Esophagus muscularis mucosa (tissue), 4 donors: ENCODE results near the gene GASK1B. TPM values are rescaled to one million over a fixed set of nuclear protein-coding genes. Genes with fewer than 3 reads are reported as not detected.

Source experiments
- DNase-seq: peaks from one replicate; pipeline ENCODE4 v3.0.0-alpha.2; 2017; ENCODE audit errors: extremely low spot score
- H3K27ac ChIP-seq, 4 donors: fragments of 200-600 bp; sonication (generic); replicated peaks in 1 of 4; 1 replicate in 3 of 4; 2 replicates in 1 of 4; pipeline ENCODE4 v1.5.1; 2016 to 2019; ENCODE audit warnings: mild to moderate bottlenecking in 1 of 4
- H3K27me3 ChIP-seq, 4 donors: fragments of 200-600 bp; sonication (generic); one replicate each; pipeline versions ENCODE4 v1.5.1 to v1.6.0; 2016 to 2019
- H3K36me3 ChIP-seq, 4 donors: fragments of 200-600 bp; sonication (generic); one replicate each; pipeline ENCODE4 v1.5.1; 2016 to 2019
- H3K4me1 ChIP-seq, 4 donors: fragments of 200-600 bp; sonication (generic); one replicate each; pipeline ENCODE4 v1.5.1; 2016 to 2019
- H3K4me3 ChIP-seq, 4 donors: fragments of 200-600 bp; sonication (generic); 1 replicate in 2 of 4; 2 replicates in 2 of 4; pipeline ENCODE4 v1.5.1; 2016 to 2019; ENCODE audit warnings: mild to moderate bottlenecking in 4 of 4, moderate library complexity in 1 of 4
- H3K9me3 ChIP-seq, 4 donors: fragments of 200-600 bp; sonication (generic); 1 replicate in 3 of 4; 2 replicates in 1 of 4; pipeline ENCODE4 v1.5.1; 2016 to 2019
- EP300 ChIP-seq: sonication (generic); formaldehyde crosslinking; IDR thresholded peaks from one replicate; pipeline ENCODE4 v1.6.1; 2017; ENCODE audit warnings: antibody characterized with exemption
- POLR2A ChIP-seq: fragments of 450-650 bp; IDR thresholded peaks from one replicate; pipeline ENCODE4 v1.6.1; 2017; ENCODE audit warnings: antibody characterized with exemption, moderate library complexity, mild to moderate bottlenecking, low read depth
- POLR2AphosphoS5 ChIP-seq, 2 donors: sonication (generic); formaldehyde crosslinking; IDR thresholded peaks; one replicate each; pipeline ENCODE4 v1.6.1; 2017; ENCODE audit warnings: antibody characterized with exemption in 2 of 2
- WGBS: methylation state at CpG from one replicate; pipeline ENCODE4 v1.1.5; 2018; 5-methylcytosine and 5-hydroxymethylcytosine counted together
- intact Hi-C: fragments of 100-400 bp; cut with DNase I; formaldehyde crosslinking; loops from one replicate; pipeline ENCODE4 v1.15.1; 2023
- total RNA-seq, 4 donors: library from RNA; depleted of rRNA; stranded (reverse); fragments of >200 nt; gene quantifications; one replicate each; pipeline versions ENCODE4 v1.1.0 to v1.2.1, GENCODE V29; 2016
- TF ChIP-seq, protein P1 (sequence below), 3 experiments: fragments of 200-600 bp in 2 of 3; fragments of 450-650 bp in 1 of 3; sonication (generic) in 2 of 3; IDR thresholded peaks; one replicate each; pipeline ENCODE4 v1.5.1; 2017 to 2019; ENCODE audit warnings: antibody characterized with exemption in 3 of 3, mild to moderate bottlenecking in 2 of 3, moderate library complexity in 1 of 3

Gene GASK1B
- total RNA-seq, 4 donors from 2014 or later, result 27.5 to 45.9 (median 32.4) TPM

DNA sequence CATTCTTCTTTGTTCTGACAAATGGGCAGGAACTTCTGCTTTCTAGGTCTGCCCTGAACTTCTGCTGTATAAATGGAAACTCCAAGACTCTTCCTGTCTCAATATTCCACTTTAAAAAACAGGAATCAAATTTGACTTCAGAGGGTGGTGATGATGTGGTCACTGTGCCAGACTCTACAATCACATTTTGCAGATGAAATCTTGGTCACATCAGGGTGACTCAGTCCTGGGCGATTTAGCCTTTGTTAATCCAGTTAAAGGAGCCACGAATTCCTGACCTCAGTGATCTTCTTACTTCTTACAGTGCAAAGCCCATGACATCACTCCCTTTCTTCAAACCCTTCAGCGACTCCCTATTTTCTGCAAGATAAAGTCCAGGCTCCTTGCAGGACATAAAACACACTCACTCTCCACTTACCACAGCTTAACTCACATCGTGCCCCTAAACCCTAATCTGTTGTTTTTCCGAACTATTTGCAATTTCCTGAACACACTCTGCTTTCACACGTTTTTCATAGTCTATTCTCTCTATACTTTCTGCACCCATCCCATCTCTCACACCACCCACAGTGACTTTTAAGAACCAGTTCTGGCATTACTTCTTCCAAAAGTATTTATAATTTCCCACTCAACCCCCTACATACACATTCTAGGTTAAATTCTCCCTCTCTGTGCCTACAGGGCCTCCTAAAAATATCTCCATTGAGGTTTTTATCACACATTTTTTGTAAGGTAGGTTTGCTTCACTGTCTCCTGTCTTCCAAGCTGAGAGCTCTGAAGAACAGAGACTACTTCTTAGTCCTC is 11.1 kb downstream of the GASK1B start:
- Histone ChIP-seq H3K9me3 (no peaks in the 10 kb centered on the region), H3K27ac (peak overlapping the region; percentile 40 to 55 (median 50)), H3K27me3 (no peaks in the 10 kb centered on the region), H3K4me3 (no peak overlapping the region), H3K36me3 (no peaks in the 10 kb centered on the region), H3K4me1 (peaks cover 32 to 78% (median 57%) of the 10 kb centered on the region in 4 donors)
- intact Hi-C loops, result no loop called here
- WGBS, result 35% methylated on average over 6 of the region's 6 CpGs
- DNase-seq, result no peak
- TF ChIP-seq EP300 (no peak), POLR2AphosphoS5 (IDR thresholded peaks at IDR 0.05) (peak in 1 of 2 donors; percentile 44)

DNA sequence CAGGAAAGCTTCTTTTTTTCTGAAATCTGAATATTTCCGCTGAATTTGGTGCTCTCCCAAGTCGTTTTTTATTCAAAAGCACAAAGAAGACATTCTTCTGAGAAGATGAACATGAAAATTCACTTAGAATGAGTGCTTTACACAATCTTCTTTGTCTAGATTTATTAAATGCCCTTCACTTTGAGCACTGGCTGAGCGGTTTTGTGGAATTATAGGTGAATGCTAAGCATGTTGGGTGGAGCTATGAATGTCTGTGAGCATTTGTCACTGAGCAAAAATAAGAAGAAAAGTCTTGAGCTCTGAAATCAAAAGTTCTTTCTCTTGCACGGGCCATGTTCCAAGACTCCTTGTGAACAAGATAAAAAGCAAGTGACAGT is 13.1 kb downstream of the GASK1B start:
- 67% methylated on average over 4 of the region's 4 CpGs for WGBS
- Histone ChIP-seq H3K4me1 (peaks cover 21 to 60% (median 49%) of the 10 kb centered on the region in 4 donors), H3K27me3 (no peaks in the 10 kb centered on the region), H3K36me3 (peaks cover 0 to 8% (median 0%) of the 10 kb centered on the region in 4 donors), H3K27ac (peak overlapping the region in 1 of 4 donors; percentile 14), H3K9me3 (no peaks in the 10 kb centered on the region), H3K4me3 (no peak overlapping the region)
- TF ChIP-seq POLR2A, result no peak
- DNase-seq, result no peak
- intact Hi-C loops, result no loop called here

DNA sequence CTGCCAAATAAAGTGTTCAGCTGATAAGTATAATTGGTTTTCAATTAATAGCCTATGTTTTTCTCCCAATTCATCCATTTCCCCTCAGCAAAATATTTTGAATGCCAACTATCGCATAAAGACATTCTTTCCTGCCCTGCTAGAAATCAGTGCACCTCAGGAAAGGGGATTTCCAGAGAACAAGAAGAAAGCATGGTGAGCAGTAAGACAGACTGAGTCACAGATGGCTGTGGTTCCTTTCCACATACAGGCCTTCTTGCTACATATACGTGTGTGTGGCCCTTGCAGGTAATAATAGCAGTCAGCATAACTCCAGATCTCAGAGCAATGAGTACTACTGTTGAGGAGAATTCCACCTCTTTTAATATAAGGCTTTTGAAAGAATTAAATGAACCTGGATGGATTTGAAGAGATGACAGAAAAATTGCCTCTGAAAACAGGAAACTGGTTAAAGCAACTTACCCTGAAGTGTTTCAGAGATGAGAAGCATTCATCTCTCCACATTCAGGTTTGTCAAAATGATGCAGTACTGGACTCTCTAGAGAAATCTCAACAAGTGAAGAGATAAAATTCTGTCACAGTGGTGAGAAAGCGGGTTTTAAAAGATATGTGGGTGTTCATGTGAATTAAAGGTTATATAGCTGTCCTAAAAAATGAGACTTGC is 13.6 kb downstream of the GASK1B start:
- no peaks in the 10 kb centered on the region for H3K9me3 ChIP-seq
- WGBS, result 42% methylated on average over 3 of the region's 3 CpGs

DNA sequence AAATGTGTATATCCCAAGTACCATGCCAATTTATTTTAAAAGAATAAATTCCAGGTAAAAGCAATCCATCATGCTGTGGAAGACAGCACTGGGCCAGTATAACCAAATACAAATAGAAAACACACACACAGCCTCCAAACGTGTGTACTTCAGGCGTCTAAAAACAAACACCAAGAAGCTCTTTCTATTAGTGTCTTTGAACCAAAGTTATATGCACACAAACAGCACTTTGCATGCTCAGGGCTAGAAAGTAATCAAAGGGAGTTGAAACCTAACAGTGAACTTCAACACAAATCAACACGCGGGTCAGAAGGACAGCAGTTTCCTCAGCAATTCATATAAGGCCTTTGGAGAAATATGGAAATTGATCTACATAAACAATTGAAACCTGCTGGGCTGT is 15.4 kb downstream of the GASK1B start:
- H3K4me3 ChIP-seq, result no peak overlapping the region
- peaks cover 18 to 54% (median 36%) of the 10 kb centered on the region in 4 donors for H3K4me1 ChIP-seq
- H3K27ac ChIP-seq, result no peak overlapping the region
- H3K36me3 ChIP-seq, result peaks cover 0 to 10% (median 0%) of the 10 kb centered on the region in 4 donors
- H3K9me3 ChIP-seq, result no peaks in the 10 kb centered on the region
- no peak for TF ChIP-seq POLR2AphosphoS5 (IDR thresholded peaks at IDR 0.05)
- TF ChIP-seq, protein P1, sequence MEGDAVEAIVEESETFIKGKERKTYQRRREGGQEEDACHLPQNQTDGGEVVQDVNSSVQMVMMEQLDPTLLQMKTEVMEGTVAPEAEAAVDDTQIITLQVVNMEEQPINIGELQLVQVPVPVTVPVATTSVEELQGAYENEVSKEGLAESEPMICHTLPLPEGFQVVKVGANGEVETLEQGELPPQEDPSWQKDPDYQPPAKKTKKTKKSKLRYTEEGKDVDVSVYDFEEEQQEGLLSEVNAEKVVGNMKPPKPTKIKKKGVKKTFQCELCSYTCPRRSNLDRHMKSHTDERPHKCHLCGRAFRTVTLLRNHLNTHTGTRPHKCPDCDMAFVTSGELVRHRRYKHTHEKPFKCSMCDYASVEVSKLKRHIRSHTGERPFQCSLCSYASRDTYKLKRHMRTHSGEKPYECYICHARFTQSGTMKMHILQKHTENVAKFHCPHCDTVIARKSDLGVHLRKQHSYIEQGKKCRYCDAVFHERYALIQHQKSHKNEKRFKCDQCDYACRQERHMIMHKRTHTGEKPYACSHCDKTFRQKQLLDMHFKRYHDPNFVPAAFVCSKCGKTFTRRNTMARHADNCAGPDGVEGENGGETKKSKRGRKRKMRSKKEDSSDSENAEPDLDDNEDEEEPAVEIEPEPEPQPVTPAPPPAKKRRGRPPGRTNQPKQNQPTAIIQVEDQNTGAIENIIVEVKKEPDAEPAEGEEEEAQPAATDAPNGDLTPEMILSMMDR (IDR thresholded peaks at IDR 0.05), result no peak
- no peak for TF ChIP-seq EP300
- TF ChIP-seq POLR2A, result no peak
- 82% methylated on average over 4 of the region's 4 CpGs for WGBS
- no peak for DNase-seq
- no peaks in the 10 kb centered on the region for H3K27me3 ChIP-seq
- intact Hi-C loops, result no loop called here

More for the DNA sequence above, 13.6 kb downstream of the GASK1B start:
- Histone ChIP-seq H3K27me3 (no peaks in the 10 kb centered on the region), H3K36me3 (peaks cover 0 to 10% (median 0%) of the 10 kb centered on the region in 4 donors), H3K27ac (peak overlapping the region in 2 of 4 donors; percentile 14 to 16), H3K4me3 (no peak overlapping the region), H3K4me1 (peaks cover 18 to 55% (median 47%) of the 10 kb centered on the region in 4 donors)
- TF ChIP-seq, protein P1 (IDR thresholded peaks at IDR 0.05), result no peak
- no peak for TF ChIP-seq EP300
- TF ChIP-seq POLR2AphosphoS5 (IDR thresholded peaks at IDR 0.05), result no peak
- no peak for TF ChIP-seq POLR2A
- no peak for DNase-seq
- intact Hi-C loops, result no loop called here

DNA sequence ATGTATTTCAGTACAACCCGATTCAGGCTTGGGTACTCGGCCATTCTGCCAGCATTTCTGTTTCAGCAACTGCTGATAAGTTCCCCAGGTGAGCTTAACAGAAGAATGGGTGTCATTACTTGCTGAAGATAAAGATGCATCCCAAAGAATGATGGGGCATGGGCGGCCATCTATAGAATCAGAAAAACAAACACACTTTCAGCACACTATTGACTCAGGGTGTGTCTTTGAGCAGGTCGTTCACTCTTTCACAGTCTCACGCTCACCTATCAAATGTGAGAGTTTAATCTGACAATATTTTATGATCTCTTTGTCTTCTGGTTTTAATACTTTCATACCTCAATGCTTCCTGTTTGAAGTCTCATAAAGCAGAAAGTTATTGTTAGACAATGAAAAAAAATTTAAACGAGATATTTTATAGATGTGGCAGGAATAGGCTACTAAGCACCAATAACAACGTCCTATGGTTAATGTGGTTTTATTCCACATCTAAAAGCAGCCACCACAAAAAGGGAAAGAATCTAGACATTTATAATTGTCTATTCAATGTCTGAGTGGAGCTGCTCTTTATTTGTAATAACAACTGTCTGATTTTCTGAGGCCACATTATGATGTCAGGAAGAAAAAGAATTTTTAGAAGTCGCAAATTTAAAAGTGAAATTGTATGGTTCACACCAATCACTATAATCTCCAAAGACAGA is 17.0 kb downstream of the GASK1B start:
- Histone ChIP-seq H3K4me1 (peaks cover 16 to 45% (median 26%) of the 10 kb centered on the region in 4 donors), H3K4me3 (no peak overlapping the region), H3K27me3 (no peaks in the 10 kb centered on the region), H3K9me3 (no peaks in the 10 kb centered on the region), H3K36me3 (peaks cover 0 to 21% (median 2%) of the 10 kb centered on the region in 4 donors), H3K27ac (no peak overlapping the region)
- TF ChIP-seq POLR2AphosphoS5 (IDR thresholded peaks at IDR 0.05), result no peak
- no peak for TF ChIP-seq POLR2A
- TF ChIP-seq EP300, result no peak
- TF ChIP-seq, protein P1 (IDR thresholded peaks at IDR 0.05), result no peak
- DNase-seq, result no peak
- 74% methylated on average over 8 of the region's 8 CpGs for WGBS
- intact Hi-C loops, result no loop called here
